ENCODE measurements around the gene AARSD1.
"Not testable (repeated sequence)": the region's sequence is repeated elsewhere in the genome, so short reads cannot be mapped to it uniquely, and the experiment has no call there.

The AARSD1 gene

GRCh38 chr17:42922294-42922693 is 42.0 kb downstream of the AARSD1 start:
- Histone ChIP-seq H3K4me3 (ENCODE audit: low read length) (no peak overlapping the region), H3K36me3 (ENCODE audit: control insufficient read depth, low read length) (no peaks in the 10 kb centered on the region), H3K9me2 (replicated peaks; ENCODE audit: control insufficient read depth, low read length) (no peaks in the 10 kb centered on the region), H3K4me1 (ENCODE audit: control insufficient read depth, low read length) (no peaks in the 10 kb centered on the region), H3K27ac (ENCODE audit: low read depth, low read length) (no peak overlapping the region), H3F3A (ENCODE audit: control insufficient read depth, insufficient read depth) (peaks cover 2% of the 10 kb centered on the region; the same call in 1 of the 2 replicates), H3K79me2 (ENCODE audit: control insufficient read depth, low read length) (no peaks in the 10 kb centered on the region), H3K9me3 (ENCODE audit: control insufficient read depth, insufficient read depth, low read length) (no peaks in the 10 kb centered on the region), H3K27me3 (ENCODE audit: control insufficient read depth, low read length) (peaks cover 20% of the 10 kb centered on the region), H4K20me1 (ENCODE audit: control insufficient read depth, insufficient read depth, low read depth, low read length) (no peaks in the 10 kb centered on the region), H3K4me2 (ENCODE audit: low read length) (no peak overlapping the region)
- TF ChIP-seq CTCF (IDR thresholded peaks at IDR 0.05; ENCODE audit: low read depth, low read length, poor library complexity, severe bottlenecking): no peak
- no peak for TF ChIP-seq EZH2phosphoT487 (IDR thresholded peaks at IDR 0.05; ENCODE audit: borderline replicate concordance, low read length)

- peaks cover 2% of the 10 kb centered on the region; the same call in 1 of the 2 replicates for H3F3A ChIP-seq (ENCODE audit: control insufficient read depth, insufficient read depth)
- H3K4me2 ChIP-seq (ENCODE audit: low read length): no peak overlapping the region
- H3K9me3 ChIP-seq (ENCODE audit: control insufficient read depth, insufficient read depth, low read length): no peaks in the 10 kb centered on the region
- H3K36me3 ChIP-seq (ENCODE audit: control insufficient read depth, low read length): no peaks in the 10 kb centered on the region
- TF ChIP-seq CTCF (IDR thresholded peaks at IDR 0.05; ENCODE audit: low read depth, low read length, poor library complexity, severe bottlenecking): no peak
- no peak for TF ChIP-seq EZH2phosphoT487 (IDR thresholded peaks at IDR 0.05; ENCODE audit: borderline replicate concordance, low read length)
- no peaks in the 10 kb centered on the region for H4K20me1 ChIP-seq (ENCODE audit: control insufficient read depth, insufficient read depth, low read depth, low read length)
- no peak overlapping the region for H3K4me3 ChIP-seq (ENCODE audit: low read length)
- H3K79me2 ChIP-seq (ENCODE audit: control insufficient read depth, low read length): no peaks in the 10 kb centered on the region
- no peaks in the 10 kb centered on the region for H3K4me1 ChIP-seq (ENCODE audit: control insufficient read depth, low read length)
- no peaks in the 10 kb centered on the region for H3K9me2 ChIP-seq (replicated peaks; ENCODE audit: control insufficient read depth, low read length)
- no peak overlapping the region for H3K27ac ChIP-seq (ENCODE audit: low read depth, low read length)
- H3K27me3 ChIP-seq (ENCODE audit: control insufficient read depth, low read length): peaks cover 20% of the 10 kb centered on the region
Observed at GRCh38 chr17:42920922-42921321, 43.3 kb downstream of the AARSD1 start.

GRCh38 chr17:42920106-42920900 is 44.0 kb downstream of the AARSD1 start:
- H4K20me1 ChIP-seq (ENCODE audit: control insufficient read depth, insufficient read depth, low read depth, low read length): no peaks in the 10 kb centered on the region
- no peak overlapping the region for H3K27ac ChIP-seq (ENCODE audit: low read depth, low read length)
- no peaks in the 10 kb centered on the region for H3K9me2 ChIP-seq (replicated peaks; ENCODE audit: control insufficient read depth, low read length)
- H3K9me3 ChIP-seq (ENCODE audit: control insufficient read depth, insufficient read depth, low read length): no peaks in the 10 kb centered on the region
- H3K4me2 ChIP-seq (ENCODE audit: low read length): no peak overlapping the region
- H3K27me3 ChIP-seq (ENCODE audit: control insufficient read depth, low read length): peaks cover 20% of the 10 kb centered on the region
- H3F3A ChIP-seq (ENCODE audit: control insufficient read depth, insufficient read depth): peaks cover 2% of the 10 kb centered on the region; the same call in 1 of the 2 replicates
- no peak overlapping the region for H3K4me3 ChIP-seq (ENCODE audit: low read length)
- no peaks in the 10 kb centered on the region for H3K4me1 ChIP-seq (ENCODE audit: control insufficient read depth, low read length)
- TF ChIP-seq EZH2phosphoT487 (IDR thresholded peaks at IDR 0.05; ENCODE audit: borderline replicate concordance, low read length): no peak
- H3K36me3 ChIP-seq (ENCODE audit: control insufficient read depth, low read length): no peaks in the 10 kb centered on the region
- no peaks in the 10 kb centered on the region for H3K79me2 ChIP-seq (ENCODE audit: control insufficient read depth, low read length)

GRCh38 chr17:42919522-42920077 is 44.7 kb downstream of the AARSD1 start:
- H3K27me3 ChIP-seq (ENCODE audit: control insufficient read depth, low read length): peaks cover 20% of the 10 kb centered on the region
- not testable (repeated sequence) for H3K36me3 ChIP-seq (ENCODE audit: control insufficient read depth, low read length); H3K4me3 ChIP-seq (ENCODE audit: low read length); H3K9me3 ChIP-seq (ENCODE audit: control insufficient read depth, insufficient read depth, low read length); H3K79me2 ChIP-seq (ENCODE audit: control insufficient read depth, low read length); H3K4me1 ChIP-seq (ENCODE audit: control insufficient read depth, low read length); H3K27ac ChIP-seq (ENCODE audit: low read depth, low read length); H4K20me1 ChIP-seq (ENCODE audit: control insufficient read depth, insufficient read depth, low read depth, low read length); H3F3A ChIP-seq (ENCODE audit: control insufficient read depth, insufficient read depth); H3K4me2 ChIP-seq (ENCODE audit: low read length); H3K9me2 ChIP-seq (replicated peaks; ENCODE audit: control insufficient read depth, low read length)
